Esophagus muscularis mucosa (tissue), 4 donors: Measurements from ENCODE around the gene ANKRD28. TPM values are rescaled to one million over a fixed set of nuclear protein-coding genes. Genes with fewer than 3 reads are reported as not detected.

Experiments
- DNase-seq: peaks from one replicate; pipeline ENCODE4 v3.0.0-alpha.2; 2017; ENCODE audit errors: extremely low spot score
- H3K27ac ChIP-seq, 4 donors: fragments of 200-600 bp; sonication (generic); replicated peaks in 1 of 4; 1 replicate in 3 of 4; 2 replicates in 1 of 4; pipeline ENCODE4 v1.5.1; 2016 to 2019; ENCODE audit warnings: mild to moderate bottlenecking in 1 of 4
- H3K27me3 ChIP-seq, 4 donors: fragments of 200-600 bp; sonication (generic); one replicate each; pipeline versions ENCODE4 v1.5.1 to v1.6.0; 2016 to 2019
- H3K36me3 ChIP-seq, 4 donors: fragments of 200-600 bp; sonication (generic); one replicate each; pipeline ENCODE4 v1.5.1; 2016 to 2019
- H3K4me1 ChIP-seq, 4 donors: fragments of 200-600 bp; sonication (generic); one replicate each; pipeline ENCODE4 v1.5.1; 2016 to 2019
- H3K4me3 ChIP-seq, 4 donors: fragments of 200-600 bp; sonication (generic); 1 replicate in 2 of 4; 2 replicates in 2 of 4; pipeline ENCODE4 v1.5.1; 2016 to 2019; ENCODE audit warnings: mild to moderate bottlenecking in 4 of 4, moderate library complexity in 1 of 4
- H3K9me3 ChIP-seq, 4 donors: fragments of 200-600 bp; sonication (generic); 1 replicate in 3 of 4; 2 replicates in 1 of 4; pipeline ENCODE4 v1.5.1; 2016 to 2019
- CTCF ChIP-seq, 3 experiments: fragments of 200-600 bp in 2 of 3; fragments of 450-650 bp in 1 of 3; sonication (generic) in 2 of 3; IDR thresholded peaks; one replicate each; pipeline ENCODE4 v1.5.1; 2017 to 2019; ENCODE audit warnings: antibody characterized with exemption in 3 of 3, mild to moderate bottlenecking in 2 of 3, moderate library complexity in 1 of 3
- EP300 ChIP-seq: sonication (generic); formaldehyde crosslinking; IDR thresholded peaks from one replicate; pipeline ENCODE4 v1.6.1; 2017; ENCODE audit warnings: antibody characterized with exemption
- POLR2A ChIP-seq: fragments of 450-650 bp; IDR thresholded peaks from one replicate; pipeline ENCODE4 v1.6.1; 2017; ENCODE audit warnings: antibody characterized with exemption, moderate library complexity, mild to moderate bottlenecking, low read depth
- POLR2AphosphoS5 ChIP-seq, 2 donors: sonication (generic); formaldehyde crosslinking; IDR thresholded peaks; one replicate each; pipeline ENCODE4 v1.6.1; 2017; ENCODE audit warnings: antibody characterized with exemption in 2 of 2
- WGBS: methylation state at CpG from one replicate; pipeline ENCODE4 v1.1.5; 2018; 5-methylcytosine and 5-hydroxymethylcytosine counted together
- intact Hi-C: fragments of 100-400 bp; cut with DNase I; formaldehyde crosslinking; loops from one replicate; pipeline ENCODE4 v1.15.1; 2023
- total RNA-seq, 4 donors: library from RNA; depleted of rRNA; stranded (reverse); fragments of >200 nt; gene quantifications; one replicate each; pipeline versions ENCODE4 v1.1.0 to v1.2.1, GENCODE V29; 2016

The ANKRD28 gene
- total RNA-seq, 4 donors from 2014 or later, result 21.2 to 34.8 (median 26.9) TPM

- peaks cover 9 to 55% (median 47%) of the 10 kb centered on the region in 4 donors for H3K4me1 ChIP-seq
- no peaks in the 10 kb centered on the region for H3K27me3 ChIP-seq
- intact Hi-C loops, result no loop called here
- WGBS, result 5% methylated on average over 5 of the region's 5 CpGs
- H3K9me3 ChIP-seq, result no peaks in the 10 kb centered on the region
- peak overlapping the region; percentile 82 to 87 (median 86) for H3K27ac ChIP-seq
- DNase-seq, result no peak
- no peaks in the 10 kb centered on the region for H3K36me3 ChIP-seq
- peak overlapping the region; percentile 45 to 59 (median 52) for H3K4me3 ChIP-seq
- TF ChIP-seq POLR2A (no peak), EP300 (no peak), CTCF (IDR thresholded peaks at IDR 0.05) (no peak), POLR2AphosphoS5 (IDR thresholded peaks at IDR 0.05) (no peak)
Measured at GRCh38 chr3:15796771-15797641, 773 bp downstream of the ANKRD28 start.

GRCh38 chr3:15796331-15796730 lies 1.4 kb downstream of the ANKRD28 start:
- H3K27me3 ChIP-seq, result no peaks in the 10 kb centered on the region
- no peaks in the 10 kb centered on the region for H3K9me3 ChIP-seq
- DNase-seq, result no peak
- peak overlapping the region; percentile 45 to 59 (median 52) for H3K4me3 ChIP-seq
- 9% methylated on average over 2 of the region's 2 CpGs for WGBS
- intact Hi-C loops, result no loop called here
- peaks cover 9 to 55% (median 47%) of the 10 kb centered on the region in 4 donors for H3K4me1 ChIP-seq
- H3K36me3 ChIP-seq, result no peaks in the 10 kb centered on the region
- peak overlapping the region; percentile 82 to 87 (median 86) for H3K27ac ChIP-seq
- TF ChIP-seq POLR2A, result no peak
- no peak for TF ChIP-seq CTCF (IDR thresholded peaks at IDR 0.05)
- no peak for TF ChIP-seq POLR2AphosphoS5 (IDR thresholded peaks at IDR 0.05)

GRCh38 chr3:15795651-15796308 lies 2.0 kb downstream of the ANKRD28 start:
- intact Hi-C loops, result no loop called here
- no peak for DNase-seq
- H3K4me1 ChIP-seq, result peaks cover 9 to 55% (median 47%) of the 10 kb centered on the region in 4 donors
- no peaks in the 10 kb centered on the region for H3K36me3 ChIP-seq
- peak overlapping the region; percentile 45 to 59 (median 52) for H3K4me3 ChIP-seq
- no peaks in the 10 kb centered on the region for H3K27me3 ChIP-seq
- peak overlapping the region; percentile 82 to 87 (median 86) for H3K27ac ChIP-seq
- no peaks in the 10 kb centered on the region for H3K9me3 ChIP-seq
- no peak for TF ChIP-seq CTCF (IDR thresholded peaks at IDR 0.05)
- TF ChIP-seq EP300, result no peak
- no peak for TF ChIP-seq POLR2AphosphoS5 (IDR thresholded peaks at IDR 0.05)
- 12% methylated on average over 4 of the region's 4 CpGs for WGBS

GRCh38 chr3:15794842-15795650 lies 2.7 kb downstream of the ANKRD28 start:
- no peaks in the 10 kb centered on the region for H3K27me3 ChIP-seq
- H3K27ac ChIP-seq, result peak overlapping the region; percentile 82 to 87 (median 86)
- H3K4me1 ChIP-seq, result peaks cover 9 to 47% (median 42%) of the 10 kb centered on the region in 4 donors
- H3K36me3 ChIP-seq, result no peaks in the 10 kb centered on the region
- no peak for DNase-seq
- WGBS, result 10% methylated on average over 2 of the region's 2 CpGs
- intact Hi-C loops, result no loop called here
- H3K4me3 ChIP-seq, result peak overlapping the region; percentile 45 to 59 (median 52)
- no peak for TF ChIP-seq POLR2A
- no peak for TF ChIP-seq EP300
- TF ChIP-seq POLR2AphosphoS5 (IDR thresholded peaks at IDR 0.05), result no peak
- TF ChIP-seq CTCF (IDR thresholded peaks at IDR 0.05), result no peak
- H3K9me3 ChIP-seq, result no peaks in the 10 kb centered on the region
